Stimulated activated CD8-positive, alpha-beta memory T cell treated with anti-CD3 and anti-CD28 coated beads, Interleukin-2, amount 100 ng/mL, for 1 hour (primary cell): Measurements from ENCODE around the gene ZNF575.
A peak's percentile ranks its signal among the peaks of the same experiment; 100 is the strongest.
"Not testable (repeated sequence)": the region's sequence is repeated elsewhere in the genome, so short reads cannot be mapped to it uniquely, and the experiment has no call there.

ENCODE experiments used
- DNase-seq, 2 donors: peaks; one replicate each; pipeline ENCODE4 v3.0.0-alpha.2; 2020; ENCODE audit warnings: low read depth in 2 of 2

ZNF575 gene

DNA sequence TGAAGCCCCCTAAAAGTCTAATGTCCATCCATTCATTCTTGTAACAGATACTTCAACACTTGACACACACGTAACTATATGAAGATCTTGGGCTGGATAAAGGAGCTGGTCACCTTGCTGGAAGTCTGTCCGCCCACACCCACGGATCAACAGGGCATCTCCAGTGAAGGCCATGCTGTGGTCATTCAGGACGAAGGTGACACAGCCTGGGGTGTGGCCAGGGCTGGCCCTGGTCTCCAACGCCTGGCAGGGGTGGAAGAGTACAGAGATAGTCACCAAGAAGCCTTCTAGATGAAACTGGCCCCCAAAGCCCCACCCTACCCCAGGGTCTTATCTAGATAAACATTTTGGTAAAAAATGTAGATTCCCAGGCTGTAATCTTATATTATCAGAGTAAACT lies 21.7 kb upstream of the ZNF575 start:
- DNase-seq, result no peak

GRCh38 chr19:43512399-43512798 lies 20.6 kb upstream of the ZNF575 start:
- not testable (repeated sequence) for DNase-seq

GRCh38 chr19:43518051-43518450 lies 14.9 kb upstream of the ZNF575 start:
- no peak for DNase-seq

DNA sequence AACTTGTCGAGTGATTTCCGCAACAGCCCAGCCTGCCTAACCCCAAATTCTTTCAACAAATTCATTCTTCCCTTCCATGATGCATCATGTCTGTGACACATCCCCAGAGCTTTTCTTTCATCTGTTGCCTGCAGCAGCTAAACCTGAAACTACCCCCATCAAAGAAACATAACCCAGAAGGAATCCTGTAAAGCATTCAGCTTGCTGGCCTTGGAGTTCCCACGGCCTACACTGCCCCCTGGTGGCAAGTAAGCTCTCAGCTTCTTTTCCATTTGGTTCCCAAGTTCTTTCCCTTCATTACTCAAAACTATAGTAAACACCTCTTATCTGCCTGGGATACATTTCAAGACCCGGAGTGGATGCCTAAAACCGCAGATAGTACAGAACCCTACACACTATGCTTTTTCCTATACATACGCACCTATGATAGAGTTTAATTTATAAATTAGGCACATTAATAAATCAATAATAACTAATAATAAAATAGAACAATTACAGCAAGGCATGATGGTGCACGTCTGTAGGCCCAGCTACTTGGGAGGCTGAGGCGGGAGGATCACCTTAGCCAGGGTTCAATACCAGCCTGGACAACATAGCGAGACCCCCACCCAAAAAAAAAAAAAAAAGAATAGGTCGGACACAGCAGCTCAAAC lies 13.4 kb upstream of the ZNF575 start:
- DNase-seq, result peak; percentile 58 to 74

DNA sequence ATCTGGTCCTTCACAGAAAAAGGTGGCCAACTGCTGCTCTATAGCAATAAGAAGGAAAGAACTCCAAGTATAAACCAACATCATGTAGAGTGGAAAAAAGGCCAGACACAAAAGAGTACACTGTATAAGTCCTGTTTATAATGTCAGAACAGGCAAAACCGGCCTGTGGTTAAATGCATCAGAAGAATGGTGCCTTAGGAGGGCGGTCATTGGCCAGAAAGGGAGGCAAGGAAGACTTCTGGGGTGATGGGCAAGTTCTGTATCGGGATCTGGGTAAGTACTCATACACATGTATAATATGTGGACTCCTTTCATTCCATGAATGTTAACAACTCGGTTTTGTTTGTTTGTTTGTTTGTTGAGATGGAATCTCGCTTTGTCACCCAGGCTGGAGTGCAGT lies 10.1 kb upstream of the ZNF575 start:
- DNase-seq, result no peak

DNA sequence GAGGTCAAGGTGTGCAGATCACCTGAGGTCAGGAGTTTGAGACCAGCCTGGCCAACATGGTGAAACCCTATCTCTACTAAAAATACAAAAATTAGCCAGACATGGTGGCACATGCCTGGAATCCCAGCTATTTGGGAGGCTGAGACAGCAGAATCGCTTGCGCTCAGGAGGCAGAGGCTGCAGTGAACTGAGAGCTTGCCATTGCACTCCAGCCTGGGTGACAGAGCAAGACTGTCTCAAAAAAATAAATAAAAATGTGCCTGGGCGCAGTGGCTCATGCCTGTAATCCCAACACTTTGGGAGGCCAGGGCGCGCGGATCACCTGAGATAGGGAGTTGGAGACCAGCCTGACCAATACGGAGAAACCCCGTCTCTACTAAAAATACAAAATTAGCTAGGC lies 9.3 kb upstream of the ZNF575 start:
- not testable (repeated sequence) for DNase-seq

DNA sequence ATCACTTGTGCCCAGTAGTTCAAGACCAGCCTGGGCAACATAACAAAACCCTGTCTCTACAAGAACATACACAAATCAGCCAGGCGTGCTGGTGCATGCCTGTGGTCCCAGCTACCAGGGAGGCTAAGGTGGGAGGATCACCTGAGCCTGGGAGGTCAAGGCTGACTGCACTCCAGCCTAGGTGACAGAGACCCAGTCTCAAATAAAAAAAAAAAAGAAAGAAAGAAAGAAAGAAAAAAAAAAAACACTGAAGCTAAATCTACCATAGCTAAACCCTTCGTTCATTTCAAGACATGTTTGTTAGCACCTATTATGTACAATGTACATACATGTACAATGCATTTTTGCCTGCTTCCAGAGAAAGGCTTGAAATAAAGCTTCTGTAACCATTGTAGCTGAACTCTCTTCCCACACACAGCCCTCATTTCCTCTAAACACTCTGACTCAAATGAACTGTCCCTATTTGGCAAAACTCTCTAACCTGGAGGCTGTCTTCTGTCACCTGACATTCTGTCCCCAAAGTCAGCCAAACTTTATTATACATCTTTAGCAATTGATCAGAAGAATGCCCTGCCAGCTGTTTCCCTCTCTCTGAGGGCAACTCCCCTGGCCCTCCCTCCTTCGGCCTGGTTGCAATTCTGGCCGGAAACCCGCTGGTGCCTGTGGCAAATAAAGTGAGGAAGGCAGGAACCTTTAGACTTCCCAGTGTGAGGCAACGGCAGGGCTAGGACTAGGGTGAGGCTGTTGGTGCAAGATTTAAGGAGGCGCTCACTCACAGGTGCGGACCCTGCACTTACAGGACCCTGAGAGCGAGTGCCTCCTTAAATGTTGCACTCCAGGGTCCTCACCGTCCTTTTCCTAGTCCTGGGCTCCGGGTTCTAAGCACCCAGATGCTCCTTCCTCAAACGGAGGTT lies 7.8 kb upstream of the ZNF575 start:
- no peak for DNase-seq

- no peak for DNase-seq
Observed at GRCh38 chr19:43525836-43526771, 6.9 kb upstream of the ZNF575 start.

DNA sequence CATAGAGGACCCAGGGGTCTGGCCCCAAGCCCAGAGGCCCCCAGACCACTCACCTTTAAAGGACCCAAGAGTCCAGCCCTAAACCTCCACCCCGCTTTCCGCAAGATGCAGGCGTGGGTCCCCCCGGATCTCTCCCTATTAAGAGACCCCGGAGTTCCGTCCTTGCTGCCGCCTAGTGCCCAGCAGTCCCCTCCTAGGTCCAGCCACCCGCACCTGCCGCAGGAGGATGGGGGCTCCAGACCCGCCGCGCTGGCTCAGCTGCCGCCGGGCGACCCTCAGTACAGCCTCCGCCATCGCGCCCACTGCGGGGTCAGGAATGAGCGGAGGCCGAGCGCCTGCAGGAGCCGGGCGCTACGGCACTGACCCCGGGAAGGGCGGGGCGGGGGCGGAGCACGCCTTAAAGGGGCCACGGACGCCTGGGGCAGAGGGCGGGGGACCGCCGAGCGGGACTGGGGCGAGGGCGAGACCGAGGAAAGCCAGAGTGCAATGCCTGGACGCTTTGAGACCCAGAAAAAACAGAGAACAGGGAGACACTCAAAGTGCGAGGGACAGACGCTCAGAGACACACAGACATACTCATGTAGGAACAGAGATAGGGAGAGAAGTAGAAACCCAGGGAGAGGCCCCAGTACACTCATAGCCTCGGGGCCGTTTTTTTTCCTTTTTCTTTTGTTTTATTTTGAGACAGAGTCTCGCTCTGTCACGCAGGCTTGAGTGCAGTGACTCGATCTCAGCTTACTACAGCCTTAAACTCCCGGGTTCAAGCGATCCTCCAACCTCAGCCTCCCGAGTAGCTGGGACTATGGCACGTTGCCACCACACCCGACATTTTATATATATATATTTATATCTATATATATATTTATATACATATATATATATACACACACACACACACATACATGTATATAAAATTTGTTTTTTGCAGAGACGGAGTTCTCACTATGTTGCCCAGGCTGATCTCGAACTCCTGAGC lies 5.8 kb upstream of the ZNF575 start, which contains the start of gene ETHE1:
Gene ETHE1, minus strand, starts transcription at position 318 of the 976 bp plus-strand sequence. Its CDS starts 24 bp downstream, at position 294.
- DNase-seq, result peak; percentile 34 to 55

GRCh38 chr19:43527860-43528622 lies 4.9 kb upstream of the ZNF575 start:
- DNase-seq, result no peak

DNA sequence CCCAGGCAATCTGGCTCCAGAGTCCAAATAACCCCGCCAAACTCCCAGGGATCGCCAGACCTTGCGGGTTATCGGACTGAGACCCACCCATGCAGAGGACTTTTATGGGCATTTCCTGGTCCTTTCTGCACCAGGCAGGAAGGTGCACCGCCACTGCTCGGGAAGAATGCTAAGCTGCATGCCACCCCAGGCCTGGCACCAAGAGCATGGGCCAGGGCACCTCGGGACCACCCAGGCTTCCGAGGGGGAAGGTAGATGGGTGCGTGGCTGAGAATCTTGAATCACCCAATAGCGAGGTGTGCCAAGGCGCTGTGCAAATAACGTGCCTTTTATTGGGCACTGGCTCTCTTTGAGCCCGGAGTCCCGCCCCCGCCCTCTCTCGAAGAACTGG lies 422 bp upstream of the ZNF575 start:
- no peak for DNase-seq

DNA sequence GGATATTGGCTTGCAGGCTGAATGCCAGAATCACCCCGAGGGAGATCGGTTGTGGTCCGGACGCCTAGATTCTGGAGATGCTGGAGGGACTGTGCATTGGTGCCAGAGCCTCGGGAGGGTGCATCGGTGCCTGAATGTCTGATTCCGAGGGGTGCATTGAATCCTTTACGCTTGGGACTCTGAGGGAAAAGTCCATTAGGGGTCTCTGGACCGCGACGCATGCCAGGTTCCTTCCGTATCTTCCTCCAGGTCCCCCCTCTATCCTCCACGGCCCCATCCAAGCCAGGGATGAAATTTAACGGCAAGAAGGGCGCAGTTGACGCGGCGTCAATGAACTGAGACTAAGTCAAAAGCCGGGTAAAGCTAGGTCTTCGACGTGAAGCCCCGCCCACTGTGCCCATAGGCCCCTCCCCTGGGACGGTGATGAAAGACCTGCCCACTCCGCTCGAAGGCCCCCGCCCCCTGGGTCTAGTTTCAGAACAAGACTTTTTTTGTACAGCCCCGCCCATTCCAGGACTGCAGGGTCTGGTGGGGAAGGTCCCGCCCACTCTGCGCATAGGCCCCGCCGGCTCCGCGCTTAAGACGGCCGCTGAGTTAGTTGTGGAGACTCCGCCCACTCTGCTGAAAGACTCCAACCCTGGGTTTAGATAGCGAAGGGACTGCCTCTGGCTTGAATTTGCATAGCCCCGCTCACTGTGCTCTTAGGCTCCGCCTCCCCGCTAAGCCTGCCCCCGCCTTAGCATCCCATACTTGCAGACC lies 737 bp downstream of the ZNF575 start:
- peak; percentile 79 to 89 for DNase-seq

- DNase-seq, result no peak
Observed at GRCh38 chr19:43534305-43534815, 1.4 kb downstream of the ZNF575 start.

DNA sequence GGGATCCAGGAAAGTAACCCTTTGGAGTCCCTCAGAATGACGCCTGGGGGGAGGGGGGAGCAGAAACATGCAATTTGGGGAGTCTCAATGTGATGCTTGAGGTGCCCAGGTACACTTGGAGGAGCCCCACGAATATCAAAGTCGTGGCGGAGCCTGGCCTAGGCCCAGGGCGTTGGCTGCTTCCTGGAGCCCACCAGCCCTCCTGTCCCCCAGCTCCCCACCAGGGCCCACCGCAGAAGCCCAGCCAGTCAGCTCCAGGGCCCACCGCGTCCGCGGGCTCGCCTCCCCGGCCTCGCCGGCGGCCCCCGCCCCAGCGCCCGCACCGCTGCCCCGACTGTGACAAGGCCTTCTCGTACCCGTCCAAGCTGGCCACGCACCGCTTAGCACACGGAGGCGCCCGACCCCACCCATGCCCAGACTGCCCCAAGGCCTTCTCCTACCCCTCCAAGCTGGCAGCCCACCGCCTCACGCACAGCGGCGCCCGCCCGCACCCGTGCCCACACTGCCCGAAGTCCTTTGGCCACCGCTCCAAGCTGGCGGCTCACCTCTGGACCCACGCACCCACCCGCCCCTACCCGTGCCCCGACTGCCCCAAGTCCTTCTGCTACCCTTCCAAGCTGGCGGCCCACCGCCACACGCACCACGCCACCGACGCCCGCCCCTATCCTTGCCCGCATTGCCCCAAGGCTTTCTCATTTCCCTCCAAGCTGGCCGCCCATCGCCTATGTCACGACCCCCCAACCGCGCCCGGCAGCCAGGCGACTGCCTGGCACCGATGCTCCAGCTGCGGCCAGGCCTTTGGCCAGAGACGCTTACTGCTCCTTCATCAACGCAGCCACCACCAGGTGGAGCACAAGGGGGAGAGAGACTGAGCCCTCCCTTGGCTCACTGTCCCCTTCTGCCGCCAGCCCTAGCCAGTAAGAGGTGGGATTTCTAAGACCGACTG lies 2.1 kb downstream of the ZNF575 start:
- DNase-seq, result no peak

- DNase-seq, result no peak
Observed at GRCh38 chr19:43538922-43539321, 5.9 kb downstream of the ZNF575 start.

DNA sequence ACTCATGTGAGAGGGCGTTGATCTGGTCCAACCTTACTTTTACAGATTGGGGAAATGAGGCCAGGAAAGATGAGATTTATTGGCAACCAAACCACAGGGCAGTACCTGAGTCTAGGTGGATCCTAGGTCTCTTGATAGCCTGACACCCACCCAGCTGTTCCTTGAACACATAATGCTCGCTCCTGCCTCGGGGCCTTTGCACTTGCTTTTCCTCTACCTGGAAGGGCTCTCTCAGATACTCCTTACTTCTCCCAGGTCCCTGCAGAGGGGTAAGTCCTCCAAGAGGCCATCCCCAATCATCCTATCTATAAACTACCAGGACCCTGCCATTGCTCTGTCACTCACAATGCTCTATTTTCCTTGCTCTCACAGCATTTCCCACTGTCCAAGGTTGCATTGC lies 7.4 kb downstream of the ZNF575 start:
- no peak for DNase-seq

- DNase-seq, result no peak
Observed at GRCh38 chr19:43541920-43542650, 9.1 kb downstream of the ZNF575 start.
